Liver (tissue), 9 donors: ENCODE measurements around the gene EPM2A. TPM values are rescaled to one million over a fixed set of nuclear protein-coding genes. Genes with fewer than 3 reads are reported as not detected.

Experiments
- DNase-seq: peaks from one replicate; pipeline ENCODE4 v3.0.0-alpha.2; 2017; ENCODE audit warnings: low spot score
- H3K27ac ChIP-seq, 2 donors: one replicate each; pipeline ENCODE4 v1.7.0; 2013; ENCODE audit warnings: inconsistent platforms in 2 of 2, low read length in 2 of 2, control low read depth in 1 of 2, low read depth in 1 of 2, mild to moderate bottlenecking in 1 of 2
- H3K27me3 ChIP-seq, 4 donors: one replicate each; pipeline versions ENCODE4 v1.6.1 to v1.7.0; 2013; ENCODE audit warnings: low read length in 3 of 4, inconsistent platforms in 1 of 4, mild to moderate bottlenecking in 1 of 4, moderate library complexity in 1 of 4; ENCODE audit not compliant: control insufficient read depth in 4 of 4, insufficient read depth in 4 of 4
- H3K36me3 ChIP-seq, 4 donors: one replicate each; pipeline versions ENCODE4 v1.6.1 to v1.7.0; 2013; ENCODE audit warnings: low read length in 3 of 4, mild to moderate bottlenecking in 3 of 4, low read depth in 1 of 4, moderate library complexity in 1 of 4; ENCODE audit not compliant: control insufficient read depth in 4 of 4, insufficient read depth in 3 of 4
- H3K4me1 ChIP-seq, 4 donors: one replicate each; pipeline versions ENCODE4 v1.6.1 to v1.7.0; 2013; ENCODE audit warnings: low read length in 3 of 4, mild to moderate bottlenecking in 3 of 4, moderate library complexity in 1 of 4; ENCODE audit not compliant: control insufficient read depth in 4 of 4, insufficient read depth in 4 of 4
- H3K4me3 ChIP-seq, 3 donors: one replicate each; pipeline versions ENCODE4 v1.6.1 to v1.7.0; 2013; ENCODE audit warnings: low read length in 3 of 3, control low read depth in 1 of 3, low read depth in 1 of 3, mild to moderate bottlenecking in 1 of 3
- H3K9ac ChIP-seq, 2 donors: one replicate each; pipeline ENCODE4 v1.7.0; 2013; ENCODE audit warnings: low read length in 2 of 2, mild to moderate bottlenecking in 2 of 2, moderate library complexity in 2 of 2, control low read depth in 1 of 2, low read depth in 1 of 2
- H3K9me3 ChIP-seq, 4 donors: one replicate each; pipeline versions ENCODE4 v1.6.1 to v1.7.0; 2013; ENCODE audit warnings: low read length in 3 of 4; ENCODE audit not compliant: control insufficient read depth in 4 of 4
- ATF3 ChIP-seq: IDR thresholded peaks from 2 replicates; pipeline ENCODE4 v1.6.1; 2016; ENCODE audit warnings: antibody characterized with exemption
- CTCF ChIP-seq: fragments of 150-350 bp; IDR thresholded peaks from 2 replicates; pipeline ENCODE4 v1.5.1; 2017; ENCODE audit warnings: improper control_type of control experiment, low read depth, low read length; ENCODE audit not compliant: missing input control
- EGR1 ChIP-seq, 2 donors: IDR thresholded peaks; 2 replicates each; pipeline ENCODE4 v1.6.1; 2016 to 2018; ENCODE audit warnings: antibody characterized with exemption in 2 of 2, low read depth in 2 of 2
- FOXA1 ChIP-seq: IDR thresholded peaks from 2 replicates; pipeline ENCODE4 v1.6.1; 2016; ENCODE audit warnings: antibody characterized with exemption
- FOXA2 ChIP-seq: IDR thresholded peaks from 2 replicates; pipeline ENCODE4 v1.6.1; 2016; ENCODE audit warnings: antibody characterized with exemption
- HNF4A ChIP-seq, 2 donors: conservative IDR thresholded peaks; 2 replicates each; pipeline ENCODE4 v1.6.1; 2016; ENCODE audit warnings: antibody characterized with exemption in 2 of 2, mild to moderate bottlenecking in 2 of 2
- HNF4G ChIP-seq: IDR thresholded peaks from 2 replicates; pipeline ENCODE4 v1.6.1; 2016; ENCODE audit warnings: antibody characterized with exemption
- JUND ChIP-seq, 2 donors: IDR thresholded peaks; 2 replicates each; pipeline ENCODE4 v1.6.1; 2016; ENCODE audit warnings: antibody characterized with exemption in 2 of 2
- NR2F2 ChIP-seq: IDR thresholded peaks from 2 replicates; pipeline ENCODE4 v1.6.1; 2016; ENCODE audit warnings: antibody characterized with exemption
- RAD21 ChIP-seq, 2 donors: IDR thresholded peaks; 2 replicates each; pipeline ENCODE4 v1.6.1; 2016; ENCODE audit warnings: antibody characterized with exemption in 2 of 2, mild to moderate bottlenecking in 2 of 2
- REST ChIP-seq: IDR thresholded peaks from 2 replicates; pipeline ENCODE4 v1.6.1; 2016; ENCODE audit warnings: antibody characterized with exemption, mild to moderate bottlenecking
- RXRA ChIP-seq, 2 donors: IDR thresholded peaks; 2 replicates each; pipeline ENCODE4 v1.6.1; 2017 to 2018; ENCODE audit warnings: antibody characterized with exemption in 2 of 2, mild to moderate bottlenecking in 1 of 2
- SP1 ChIP-seq: IDR thresholded peaks from 2 replicates; pipeline ENCODE4 v1.6.1; 2018; ENCODE audit warnings: antibody characterized with exemption, mild to moderate bottlenecking
- TAF1 ChIP-seq: conservative IDR thresholded peaks from 2 replicates; pipeline ENCODE4 v1.6.1; 2016; ENCODE audit warnings: antibody characterized with exemption, mild to moderate bottlenecking
- YY1 ChIP-seq: IDR thresholded peaks from 2 replicates; pipeline ENCODE4 v1.6.1; 2016; ENCODE audit warnings: antibody characterized with exemption, mild to moderate bottlenecking
- WGBS: extraction: QIAGEN DNeasy Blood & Tissue Kit; methylation state at CpG from one replicate; pipeline ENCODE4 v1.1.7; 2013; 5-methylcytosine and 5-hydroxymethylcytosine counted together
- polyA plus RNA-seq, 2 donors: library from polyadenylated mRNA; stranded (reverse) in 1 of 2; unstranded in 1 of 2; fragments of 200-250 nt in 1 of 2; fragments of >200 nt in 1 of 2; fragmentation: Nextera tagmentation in 1 of 2; extraction: Ambion mirVana in 1 of 2; gene quantifications; one replicate each; pipeline versions ENCODE4 v1.2.1 to v1.2.3, GENCODE V29; 2013 to 2015
- total RNA-seq, 2 donors: library from RNA; depleted of rRNA; stranded (reverse); fragments of >200 nt; gene quantifications; one replicate each; pipeline ENCODE4 v1.2.3, GENCODE V29; 2014
- TF ChIP-seq, protein P1 (sequence below): IDR thresholded peaks from 2 replicates; pipeline ENCODE4 v1.6.1; 2016; ENCODE audit warnings: antibody characterized with exemption
- TF ChIP-seq, protein P2 (sequence below): IDR thresholded peaks from 2 replicates; pipeline ENCODE4 v1.6.1; 2016; ENCODE audit warnings: antibody characterized with exemption
- donor health status: healthy.
- donor health status: healthy.
- donor health status: healthy.
- donor health status: healthy.
- donor health status: healthy.

Gene EPM2A
- total and polyA plus RNA-seq, 4 donors = 3.7 to 13.0 (median 5.1) TPM

- no peak for TF ChIP-seq JUND (IDR thresholded peaks at IDR 0.05)
- TF ChIP-seq HNF4A (conservative IDR thresholded peaks at IDR 0.05) = no peak
- no peak for TF ChIP-seq HNF4G
- no peak for TF ChIP-seq TAF1
- H3K4me1 ChIP-seq = no peaks in the 10 kb centered on the region
- no peak overlapping the region for H3K27ac ChIP-seq
- H3K27me3 ChIP-seq = no peaks in the 10 kb centered on the region
- H3K36me3 ChIP-seq = peaks cover 0 to 6% (median 0%) of the 10 kb centered on the region in 4 donors
- DNase-seq = no peak
- H3K4me3 ChIP-seq = no peak overlapping the region
- H3K9me3 ChIP-seq = no peaks in the 10 kb centered on the region
- H3K9ac ChIP-seq = no peak overlapping the region
Observed at GRCh38 chr6:145631374-145631773, 103.9 kb downstream of the EPM2A start.

DNA sequence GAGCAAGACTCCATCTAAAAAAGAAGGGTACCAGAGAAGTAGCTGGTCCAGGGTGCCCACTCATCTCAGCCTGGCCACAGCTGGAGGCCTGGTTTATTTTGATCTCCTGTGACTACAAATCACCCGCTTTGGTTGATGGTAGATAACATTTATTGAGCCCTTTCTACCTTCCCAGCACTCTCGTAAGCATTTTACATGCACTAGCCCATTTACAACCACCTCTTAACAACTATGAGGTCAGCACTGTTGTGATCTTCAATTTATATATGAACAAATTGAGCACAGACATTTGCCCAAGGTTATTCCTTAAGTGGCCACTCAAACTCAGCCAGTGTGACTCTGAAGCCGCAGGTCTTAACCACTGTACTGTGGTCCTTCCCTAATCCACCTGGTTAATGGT is 104.7 kb downstream of the EPM2A start:
- H3K27ac ChIP-seq = no peak overlapping the region
- H3K27me3 ChIP-seq = no peaks in the 10 kb centered on the region
- DNase-seq = no peak
- no peak overlapping the region for H3K9ac ChIP-seq
- H3K4me3 ChIP-seq = no peak overlapping the region
- H3K36me3 ChIP-seq = peaks cover 0 to 6% (median 0%) of the 10 kb centered on the region in 4 donors
- no peak for TF ChIP-seq HNF4G
- TF ChIP-seq, protein P1, sequence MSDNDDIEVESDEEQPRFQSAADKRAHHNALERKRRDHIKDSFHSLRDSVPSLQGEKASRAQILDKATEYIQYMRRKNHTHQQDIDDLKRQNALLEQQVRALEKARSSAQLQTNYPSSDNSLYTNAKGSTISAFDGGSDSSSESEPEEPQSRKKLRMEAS = no peak
- TF ChIP-seq FOXA2 = no peak
- TF ChIP-seq ATF3 = no peak
- no peak for TF ChIP-seq EGR1 (IDR thresholded peaks at IDR 0.05; ENCODE audit: low read depth in 2 of 2)
- TF ChIP-seq CTCF = no peak
- TF ChIP-seq YY1 = no peak
- TF ChIP-seq RXRA (IDR thresholded peaks at IDR 0.05) = no peak
- TF ChIP-seq REST = no peak
- no peak for TF ChIP-seq JUND (IDR thresholded peaks at IDR 0.05)
- no peak for TF ChIP-seq RAD21 (IDR thresholded peaks at IDR 0.05)
- TF ChIP-seq SP1 = no peak
- no peak for TF ChIP-seq FOXA1
- no peak for TF ChIP-seq NR2F2
- no peak for TF ChIP-seq HNF4A (conservative IDR thresholded peaks at IDR 0.05)
- no peak for TF ChIP-seq TAF1
- TF ChIP-seq, protein P2, sequence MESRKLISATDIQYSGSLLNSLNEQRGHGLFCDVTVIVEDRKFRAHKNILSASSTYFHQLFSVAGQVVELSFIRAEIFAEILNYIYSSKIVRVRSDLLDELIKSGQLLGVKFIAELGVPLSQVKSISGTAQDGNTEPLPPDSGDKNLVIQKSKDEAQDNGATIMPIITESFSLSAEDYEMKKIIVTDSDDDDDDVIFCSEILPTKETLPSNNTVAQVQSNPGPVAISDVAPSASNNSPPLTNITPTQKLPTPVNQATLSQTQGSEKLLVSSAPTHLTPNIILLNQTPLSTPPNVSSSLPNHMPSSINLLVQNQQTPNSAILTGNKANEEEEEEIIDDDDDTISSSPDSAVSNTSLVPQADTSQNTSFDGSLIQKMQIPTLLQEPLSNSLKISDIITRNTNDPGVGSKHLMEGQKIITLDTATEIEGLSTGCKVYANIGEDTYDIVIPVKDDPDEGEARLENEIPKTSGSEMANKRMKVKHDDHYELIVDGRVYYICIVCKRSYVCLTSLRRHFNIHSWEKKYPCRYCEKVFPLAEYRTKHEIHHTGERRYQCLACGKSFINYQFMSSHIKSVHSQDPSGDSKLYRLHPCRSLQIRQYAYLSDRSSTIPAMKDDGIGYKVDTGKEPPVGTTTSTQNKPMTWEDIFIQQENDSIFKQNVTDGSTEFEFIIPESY = no peak
- H3K9me3 ChIP-seq = no peaks in the 10 kb centered on the region
- H3K4me1 ChIP-seq = no peaks in the 10 kb centered on the region
- WGBS = 96% methylated on average over 3 of the region's 3 CpGs
